Measurements from ENCODE around the gene MCCD1. TPM values are rescaled to one million over a fixed set of nuclear protein-coding genes. Genes with fewer than 3 reads are reported as not detected.
A peak's percentile ranks its signal among the peaks of the same experiment; 100 is the strongest.

The MCCD1 gene
- total RNA-seq, 6 experiments from 2014 or later: not detected

DNA sequence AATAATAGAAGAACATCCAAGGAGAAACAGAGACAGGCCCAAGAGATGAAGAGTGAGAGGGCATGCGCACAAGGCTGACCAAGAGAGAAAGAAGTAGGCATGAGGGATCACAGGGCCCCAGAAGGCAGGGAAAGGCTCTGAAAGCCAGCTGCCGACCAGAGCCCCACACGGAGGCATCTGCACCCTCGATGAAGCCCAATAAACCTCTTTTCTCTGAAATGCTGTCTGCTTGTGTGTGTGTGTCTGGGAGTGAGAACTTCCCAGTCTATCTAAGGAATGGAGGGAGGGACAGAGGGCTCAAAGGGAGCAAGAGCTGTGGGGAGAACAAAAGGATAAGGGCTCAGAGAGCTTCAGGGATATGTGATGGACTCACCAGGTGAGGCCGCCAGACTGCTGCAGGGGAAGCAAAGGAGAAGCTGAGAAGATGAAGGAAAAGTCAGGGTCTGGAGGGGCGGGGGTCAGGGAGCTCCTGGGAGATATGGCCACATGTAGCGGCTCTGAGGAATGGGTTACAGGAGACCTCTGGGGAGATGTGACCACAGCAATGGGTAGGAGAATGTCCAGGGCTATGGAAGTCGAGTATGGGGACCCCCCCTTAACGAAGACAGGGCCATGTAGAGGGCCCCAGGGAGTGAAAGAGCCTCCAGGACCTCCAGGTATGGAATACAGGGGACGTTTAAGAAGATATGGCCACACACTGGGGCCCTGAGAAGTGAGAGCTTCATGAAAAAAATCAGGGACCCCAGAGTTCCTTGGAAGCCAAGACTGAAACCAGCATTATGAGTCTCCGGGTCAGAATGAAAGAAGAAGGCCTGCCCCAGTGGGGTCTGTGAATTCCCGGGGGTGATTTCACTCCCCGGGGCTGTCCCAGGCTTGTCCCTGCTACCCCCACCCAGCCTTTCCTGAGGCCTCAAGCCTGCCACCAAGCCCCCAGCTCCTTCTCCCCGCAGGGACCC, 45.6 kb downstream of the MCCD1 start:
- no peaks in the 10 kb centered on the region for H3K4me1 ChIP-seq
- intact Hi-C loops (cut with DNase I): no loop called here
- no peaks in the 10 kb centered on the region for H3K9me3 ChIP-seq
- peak in 1 of 3 donors; percentile 26 for DNase-seq
- H3K4me3 ChIP-seq: no peak overlapping the region
- no peaks in the 10 kb centered on the region for H3K27me3 ChIP-seq
- H3K36me3 ChIP-seq: no peaks in the 10 kb centered on the region
- H3K27ac ChIP-seq: no peak overlapping the region
- TF ChIP-seq, protein P1, sequence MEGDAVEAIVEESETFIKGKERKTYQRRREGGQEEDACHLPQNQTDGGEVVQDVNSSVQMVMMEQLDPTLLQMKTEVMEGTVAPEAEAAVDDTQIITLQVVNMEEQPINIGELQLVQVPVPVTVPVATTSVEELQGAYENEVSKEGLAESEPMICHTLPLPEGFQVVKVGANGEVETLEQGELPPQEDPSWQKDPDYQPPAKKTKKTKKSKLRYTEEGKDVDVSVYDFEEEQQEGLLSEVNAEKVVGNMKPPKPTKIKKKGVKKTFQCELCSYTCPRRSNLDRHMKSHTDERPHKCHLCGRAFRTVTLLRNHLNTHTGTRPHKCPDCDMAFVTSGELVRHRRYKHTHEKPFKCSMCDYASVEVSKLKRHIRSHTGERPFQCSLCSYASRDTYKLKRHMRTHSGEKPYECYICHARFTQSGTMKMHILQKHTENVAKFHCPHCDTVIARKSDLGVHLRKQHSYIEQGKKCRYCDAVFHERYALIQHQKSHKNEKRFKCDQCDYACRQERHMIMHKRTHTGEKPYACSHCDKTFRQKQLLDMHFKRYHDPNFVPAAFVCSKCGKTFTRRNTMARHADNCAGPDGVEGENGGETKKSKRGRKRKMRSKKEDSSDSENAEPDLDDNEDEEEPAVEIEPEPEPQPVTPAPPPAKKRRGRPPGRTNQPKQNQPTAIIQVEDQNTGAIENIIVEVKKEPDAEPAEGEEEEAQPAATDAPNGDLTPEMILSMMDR (IDR thresholded peaks at IDR 0.05): no peak
- TF ChIP-seq POLR2A (IDR thresholded peaks at IDR 0.05): no peak
- 60% methylated on average over 8 of the region's 14 CpGs for WGBS (ENCODE audit: insufficient coverage, low coverage, low lambda C conversion rate, missing lambda C conversion rate)
- no peak for ATAC-seq

DNA sequence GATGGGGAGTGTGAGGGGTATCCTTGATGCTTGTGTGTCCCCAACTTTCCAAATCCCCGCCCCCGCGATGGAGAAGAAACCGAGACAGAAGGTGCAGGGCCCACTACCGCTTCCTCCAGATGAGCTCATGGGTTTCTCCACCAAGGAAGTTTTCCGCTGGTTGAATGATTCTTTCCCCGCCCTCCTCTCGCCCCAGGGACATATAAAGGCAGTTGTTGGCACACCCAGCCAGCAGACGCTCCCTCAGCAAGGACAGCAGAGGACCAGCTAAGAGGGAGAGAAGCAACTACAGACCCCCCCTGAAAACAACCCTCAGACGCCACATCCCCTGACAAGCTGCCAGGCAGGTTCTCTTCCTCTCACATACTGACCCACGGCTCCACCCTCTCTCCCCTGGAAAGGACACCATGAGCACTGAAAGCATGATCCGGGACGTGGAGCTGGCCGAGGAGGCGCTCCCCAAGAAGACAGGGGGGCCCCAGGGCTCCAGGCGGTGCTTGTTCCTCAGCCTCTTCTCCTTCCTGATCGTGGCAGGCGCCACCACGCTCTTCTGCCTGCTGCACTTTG, 46.7 kb downstream of the MCCD1 start, which contains the start of gene TNF:
TNF (plus strand) TSS at position 231 of the 567 bp plus-strand sequence; CDS start at position 408, 177 bp downstream.
- Histone ChIP-seq H3K4me1 (no peaks in the 10 kb centered on the region), H3K4me3 (peak within 1 kb of the TSS; percentile 11 to 32 (median 31)), H3K9me3 (no peaks in the 10 kb centered on the region), H3K27me3 (no peaks in the 10 kb centered on the region), H3K36me3 (no peaks in the 10 kb centered on the region), H3K27ac (peak within 1 kb of the TSS in 1 of 3 donors; percentile 54)
- ATAC-seq (peak; percentile 40 to 66 (median 52)), DNase-seq (peak in 2 of 3 donors; percentile 49 to 56)
- intact Hi-C loops (cut with DNase I): no loop called here
- TF ChIP-seq, protein P1 (IDR thresholded peaks at IDR 0.05): no peak
- TF ChIP-seq POLR2A (IDR thresholded peaks at IDR 0.05): peak; percentile 71
- 41% methylated on average over 15 of the region's 19 CpGs for WGBS (ENCODE audit: insufficient coverage, low coverage, low lambda C conversion rate, missing lambda C conversion rate)

DNA sequence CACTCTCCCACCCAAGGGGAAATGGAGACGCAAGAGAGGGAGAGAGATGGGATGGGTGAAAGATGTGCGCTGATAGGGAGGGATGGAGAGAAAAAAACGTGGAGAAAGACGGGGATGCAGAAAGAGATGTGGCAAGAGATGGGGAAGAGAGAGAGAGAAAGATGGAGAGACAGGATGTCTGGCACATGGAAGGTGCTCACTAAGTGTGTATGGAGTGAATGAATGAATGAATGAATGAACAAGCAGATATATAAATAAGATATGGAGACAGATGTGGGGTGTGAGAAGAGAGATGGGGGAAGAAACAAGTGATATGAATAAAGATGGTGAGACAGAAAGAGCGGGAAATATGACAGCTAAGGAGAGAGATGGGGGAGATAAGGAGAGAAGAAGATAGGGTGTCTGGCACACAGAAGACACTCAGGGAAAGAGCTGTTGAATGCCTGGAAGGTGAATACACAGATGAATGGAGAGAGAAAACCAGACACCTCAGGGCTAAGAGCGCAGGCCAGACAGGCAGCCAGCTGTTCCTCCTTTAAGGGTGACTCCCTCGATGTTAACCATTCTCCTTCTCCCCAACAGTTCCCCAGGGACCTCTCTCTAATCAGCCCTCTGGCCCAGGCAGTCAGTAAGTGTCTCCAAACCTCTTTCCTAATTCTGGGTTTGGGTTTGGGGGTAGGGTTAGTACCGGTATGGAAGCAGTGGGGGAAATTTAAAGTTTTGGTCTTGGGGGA, 47.4 kb downstream of the MCCD1 start:
- WGBS (ENCODE audit: insufficient coverage, low coverage, low lambda C conversion rate, missing lambda C conversion rate): 45% methylated on average over 7 of the region's 8 CpGs

More for the DNA sequence above, 47.4 kb downstream of the MCCD1 start:
- peak overlapping the region; percentile 11 to 32 (median 31) for H3K4me3 ChIP-seq
- no peaks in the 10 kb centered on the region for H3K9me3 ChIP-seq
- DNase-seq (no peak), ATAC-seq (no peak)
- H3K27me3 ChIP-seq: no peaks in the 10 kb centered on the region
- intact Hi-C loops (cut with DNase I): no loop called here
- H3K27ac ChIP-seq: no peak overlapping the region
- no peaks in the 10 kb centered on the region for H3K36me3 ChIP-seq
- TF ChIP-seq, protein P1 (IDR thresholded peaks at IDR 0.05): no peak
- no peak for TF ChIP-seq POLR2A (IDR thresholded peaks at IDR 0.05)
- no peaks in the 10 kb centered on the region for H3K4me1 ChIP-seq
